Esophagus muscularis mucosa (tissue), 3 donors: ENCODE measurements around the gene MAN2B1.

ENCODE experiments used
- CTCF ChIP-seq, 3 experiments: fragments of 200-600 bp in 2 of 3; fragments of 450-650 bp in 1 of 3; sonication (generic) in 2 of 3; IDR thresholded peaks; one replicate each; pipeline ENCODE4 v1.5.1; 2017 to 2019; ENCODE audit warnings: antibody characterized with exemption in 3 of 3, mild to moderate bottlenecking in 2 of 3, moderate library complexity in 1 of 3
- POLR2A ChIP-seq: fragments of 450-650 bp; IDR thresholded peaks from one replicate; pipeline ENCODE4 v1.6.1; 2017; ENCODE audit warnings: antibody characterized with exemption, moderate library complexity, mild to moderate bottlenecking, low read depth

GRCh38 chr19:12636631-12637030 is 29.9 kb downstream of the MAN2B1 start:
- no peak for TF ChIP-seq POLR2A
- no peak for TF ChIP-seq CTCF (IDR thresholded peaks at IDR 0.05)
